ENCODE measurements around the gene RASAL1.

DNA sequence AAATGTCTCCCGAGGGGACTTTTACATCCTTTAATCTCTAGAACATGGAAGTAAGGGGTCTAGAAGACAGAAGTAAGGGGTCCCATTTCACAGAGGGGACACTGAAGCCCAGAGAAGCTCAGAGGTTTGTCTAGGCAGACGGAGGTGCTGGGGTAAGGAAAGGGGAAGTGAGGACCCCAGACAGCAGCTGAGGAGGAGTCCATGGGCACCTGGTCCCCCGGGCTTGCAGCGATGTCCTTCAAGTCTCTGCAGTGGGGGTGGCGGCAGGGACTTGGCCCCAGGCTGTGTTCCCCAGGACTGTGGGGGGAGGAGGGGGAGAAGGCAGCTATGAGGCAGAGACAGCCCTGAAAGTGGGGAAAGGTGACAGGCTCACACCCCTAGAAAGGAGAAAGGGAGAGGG, 48.4 kb downstream of the RASAL1 start:
- TF ChIP-seq CTCF (conservative IDR thresholded peaks at IDR 0.05 in 1 of 2, IDR thresholded peaks at IDR 0.05 in 1 of 2; ENCODE audit: extremely low read depth in 1 of 2, insufficient read depth in 1 of 2, low read depth in 1 of 2, low read length in 2 of 2): no peak
- TF ChIP-seq EZH2 (IDR thresholded peaks at IDR 0.05; ENCODE audit: borderline replicate concordance, low read length): no peak
